ENCODE results near the gene DEGS1.

DEGS1 gene

DNA sequence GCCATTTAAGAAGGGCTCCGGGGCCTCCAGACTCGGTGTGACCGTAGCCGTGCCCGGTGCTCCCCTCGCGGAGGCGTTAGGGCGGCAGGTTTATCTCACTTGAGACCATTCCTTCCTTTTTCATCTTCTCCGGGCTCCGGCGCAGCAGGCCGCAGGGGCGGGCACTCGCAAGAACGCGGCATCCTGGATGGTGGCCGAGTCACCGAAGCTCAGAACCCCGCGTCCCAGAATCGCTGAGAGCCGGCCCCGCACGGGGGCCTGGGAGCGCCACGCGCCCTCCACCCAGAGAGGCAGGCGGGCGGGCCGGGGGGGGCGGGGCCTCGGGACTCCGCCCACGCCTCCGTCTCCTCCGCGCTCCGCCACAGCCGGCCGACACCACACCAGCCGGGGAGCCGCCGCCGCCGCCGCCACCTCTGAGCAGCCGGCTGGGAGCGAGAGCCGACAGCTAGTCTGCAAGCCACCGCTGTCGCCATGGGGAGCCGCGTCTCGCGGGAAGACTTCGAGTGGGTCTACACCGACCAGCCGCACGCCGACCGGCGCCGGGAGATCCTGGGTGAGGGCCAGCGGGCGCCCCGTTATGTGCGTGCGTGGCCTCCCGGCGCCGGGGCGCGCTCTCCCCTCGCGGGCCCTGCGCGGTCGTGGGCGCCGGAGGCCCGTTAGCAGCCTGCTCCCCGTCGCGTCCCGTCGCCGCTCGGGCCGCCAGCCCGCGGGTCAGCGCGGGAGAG lies at the start of gene DEGS1:
TSS of gene DEGS1 (plus strand) at position 375 of the 725 bp plus-strand sequence. CDS start at position 472, 97 bp downstream.
- no peak for DNase-seq (ENCODE audit: low read depth)

DNA sequence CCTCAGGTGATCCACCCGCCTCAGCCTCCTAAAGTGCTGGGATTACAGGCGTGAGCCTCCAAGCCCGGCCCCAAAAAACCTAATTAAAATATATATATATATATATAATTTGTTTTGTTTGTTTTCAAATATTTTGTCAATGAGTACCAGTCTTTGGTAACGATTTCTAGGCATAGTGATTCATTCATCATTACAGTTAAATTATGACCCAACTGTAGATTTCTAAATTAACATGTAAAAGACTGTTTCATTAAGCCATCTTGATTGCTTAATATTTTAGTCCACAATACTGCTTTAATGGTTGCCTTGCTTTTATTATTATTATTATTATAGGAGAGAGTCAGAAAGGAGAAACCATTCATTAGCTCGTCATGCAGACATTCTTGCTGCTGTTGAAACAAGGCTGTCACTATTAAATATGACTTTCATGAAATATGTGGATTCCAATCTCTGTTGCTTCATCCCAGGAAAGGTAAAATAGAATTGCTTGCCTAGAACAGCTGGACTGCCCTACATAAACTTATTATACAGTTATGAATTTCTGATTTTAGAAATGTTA lies 49.2 kb upstream of the DEGS1 start:
- no peak for DNase-seq (ENCODE audit: low read depth)

DNA sequence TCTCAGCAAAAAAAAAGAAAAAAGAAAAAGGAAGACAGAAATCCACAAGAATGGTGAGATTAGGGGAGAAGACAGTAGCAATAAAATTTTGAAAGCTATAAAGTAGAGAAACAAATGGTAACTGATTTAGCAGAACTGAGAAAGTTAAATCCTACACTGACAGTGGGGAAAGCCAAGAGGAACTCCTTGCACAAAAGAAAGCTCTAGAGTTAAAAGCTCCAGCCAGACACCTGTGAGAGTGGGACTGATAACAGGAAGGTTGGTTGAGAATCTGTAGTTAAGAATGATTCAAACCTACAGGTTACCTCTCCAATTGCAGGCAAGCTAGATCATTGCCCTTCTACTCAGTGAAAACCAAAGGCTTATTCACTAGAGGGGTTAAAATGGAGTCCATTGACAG lies 45.5 kb upstream of the DEGS1 start:
- DNase-seq (ENCODE audit: low read depth), result no peak

DNA sequence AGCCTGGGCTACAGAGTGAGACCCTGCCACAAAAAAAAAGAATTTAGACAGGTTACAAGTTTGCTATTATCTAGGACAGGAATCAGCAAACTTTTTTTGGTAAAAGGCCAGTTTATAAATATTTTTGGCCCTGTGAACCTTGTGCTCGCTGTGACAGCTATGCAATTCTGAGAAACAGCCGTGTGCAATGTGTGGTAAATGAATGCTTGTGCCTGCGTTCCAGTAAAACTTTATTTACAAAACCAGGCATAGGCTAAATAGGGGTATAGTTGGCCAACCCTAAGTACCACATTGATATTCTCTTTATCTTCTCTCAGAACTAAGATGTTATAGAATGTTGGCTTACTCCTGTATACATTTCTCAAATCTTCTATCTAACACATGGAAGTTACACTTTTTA lies 44.8 kb upstream of the DEGS1 start:
- no peak for DNase-seq (ENCODE audit: low read depth)

DNA sequence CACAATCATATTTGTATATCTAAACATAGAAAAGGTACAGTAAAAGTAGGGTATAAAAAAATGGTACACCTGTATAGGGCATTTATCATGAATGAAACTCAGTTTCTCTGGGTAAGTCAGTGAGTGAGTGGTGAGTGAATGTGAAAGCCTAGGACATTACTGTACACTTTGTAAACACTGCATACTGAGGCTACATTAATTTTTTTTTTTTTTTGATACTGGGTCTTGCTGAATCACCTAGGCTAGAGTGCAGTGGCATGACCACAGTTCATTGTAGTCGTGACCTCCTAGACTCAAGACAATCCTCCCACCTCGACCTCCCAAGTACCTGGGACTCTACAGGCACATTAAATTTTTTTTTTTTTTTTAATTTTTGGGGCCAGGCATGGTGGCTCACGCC lies 41.3 kb upstream of the DEGS1 start:
- no peak for DNase-seq (ENCODE audit: low read depth)

DNA sequence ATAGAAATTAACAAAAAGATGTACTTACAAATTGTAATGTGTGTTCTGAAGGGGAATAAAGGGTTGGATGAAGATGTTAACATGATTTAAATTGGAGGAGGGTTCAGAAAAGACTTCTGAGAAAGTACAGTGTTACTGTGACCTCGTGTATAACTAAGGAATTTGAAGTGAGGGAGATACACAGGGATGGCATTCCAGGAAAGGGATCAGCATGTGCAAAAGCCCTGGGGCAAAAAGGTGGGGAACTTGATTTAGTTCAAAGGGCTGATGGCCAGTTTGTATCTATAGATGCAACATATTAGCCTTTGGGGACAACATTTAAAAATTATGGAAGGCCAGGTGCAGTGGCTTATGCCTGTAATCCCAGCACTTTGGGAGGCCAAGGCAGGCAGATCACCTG lies 33.3 kb upstream of the DEGS1 start:
- no peak for DNase-seq (ENCODE audit: low read depth)

DNA sequence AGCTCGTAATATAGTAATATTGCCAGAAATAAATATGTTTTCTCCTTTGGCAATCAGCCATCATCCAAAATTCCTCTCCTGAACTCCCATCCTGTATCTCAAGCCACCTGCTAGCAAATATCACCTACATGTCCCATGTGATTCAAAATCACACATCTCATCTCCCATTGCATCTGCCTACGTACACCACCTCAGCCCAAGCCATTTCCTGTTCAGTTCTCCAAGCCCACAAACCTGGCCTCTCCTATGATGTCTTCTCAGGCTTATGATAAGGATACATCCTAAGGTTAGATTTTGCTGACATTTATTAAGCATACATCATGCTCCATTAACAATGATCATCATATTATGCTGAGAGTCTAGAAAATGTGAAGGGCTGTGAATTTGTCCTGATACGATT lies 31.9 kb upstream of the DEGS1 start:
- DNase-seq (ENCODE audit: low read depth), result no peak

DNA sequence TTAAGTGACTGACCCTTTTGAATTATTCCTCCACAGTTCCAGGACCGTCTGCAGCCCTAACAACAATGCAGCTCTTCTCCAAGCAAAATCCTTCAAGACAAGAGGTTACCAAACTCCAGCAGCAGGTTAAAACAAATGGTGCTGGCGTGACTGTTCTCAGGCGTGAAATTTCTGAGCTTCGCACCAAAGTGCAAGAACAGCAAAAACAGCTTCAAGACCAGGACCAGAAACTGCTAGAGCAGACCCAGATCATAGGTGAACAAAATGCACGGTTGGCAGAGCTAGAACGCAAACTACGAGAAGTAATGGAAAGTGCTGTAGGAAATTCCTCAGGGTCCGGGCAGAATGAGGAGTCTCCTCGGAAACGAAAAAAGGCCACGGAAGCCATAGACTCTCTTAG lies 25.7 kb upstream of the DEGS1 start:
- no peak for DNase-seq (ENCODE audit: low read depth)

DNA sequence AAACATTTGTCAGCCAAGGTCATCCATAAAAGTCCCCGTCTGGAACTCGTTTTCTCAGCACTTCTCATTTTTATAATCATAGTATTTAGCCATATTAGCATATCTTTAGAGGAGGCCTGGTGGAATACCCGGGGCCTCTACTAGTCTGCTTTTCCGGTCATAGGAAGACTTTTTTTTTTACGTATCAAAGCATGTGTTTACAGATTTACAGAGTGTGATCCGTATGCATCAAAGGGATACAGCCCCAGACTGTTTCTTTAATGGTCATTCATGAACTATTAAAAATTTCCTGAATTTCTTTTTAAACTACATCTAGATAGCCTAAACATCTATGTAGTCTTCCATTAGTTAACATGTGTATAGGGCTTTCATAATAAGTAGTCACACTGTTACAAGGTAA lies 23.5 kb upstream of the DEGS1 start:
- no peak for DNase-seq (ENCODE audit: low read depth)

DNA sequence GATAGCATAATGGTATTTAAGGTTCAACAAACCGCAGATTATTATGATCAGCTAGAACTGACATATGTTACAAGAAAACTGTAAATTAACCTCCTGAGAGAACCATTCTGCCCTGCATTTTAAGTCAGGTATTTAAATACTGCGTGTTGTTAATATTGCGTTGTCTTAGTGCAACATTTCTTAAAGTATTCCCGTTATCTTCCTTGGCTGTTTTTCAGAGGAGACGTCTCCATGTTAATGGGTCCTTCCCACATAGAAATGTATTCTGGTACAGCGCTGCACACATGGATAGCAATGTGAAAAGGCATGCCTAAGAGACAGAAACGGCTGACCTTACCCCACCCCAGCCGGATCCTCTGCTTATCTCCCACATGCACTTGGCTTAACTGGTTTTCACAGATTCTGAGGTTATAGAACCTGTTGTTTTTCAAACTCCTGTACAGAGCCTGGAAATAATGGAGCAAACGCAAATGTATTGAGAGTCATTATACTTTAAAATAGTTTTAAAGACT lies 22.8 kb upstream of the DEGS1 start:
- DNase-seq (ENCODE audit: low read depth), result no peak

DNA sequence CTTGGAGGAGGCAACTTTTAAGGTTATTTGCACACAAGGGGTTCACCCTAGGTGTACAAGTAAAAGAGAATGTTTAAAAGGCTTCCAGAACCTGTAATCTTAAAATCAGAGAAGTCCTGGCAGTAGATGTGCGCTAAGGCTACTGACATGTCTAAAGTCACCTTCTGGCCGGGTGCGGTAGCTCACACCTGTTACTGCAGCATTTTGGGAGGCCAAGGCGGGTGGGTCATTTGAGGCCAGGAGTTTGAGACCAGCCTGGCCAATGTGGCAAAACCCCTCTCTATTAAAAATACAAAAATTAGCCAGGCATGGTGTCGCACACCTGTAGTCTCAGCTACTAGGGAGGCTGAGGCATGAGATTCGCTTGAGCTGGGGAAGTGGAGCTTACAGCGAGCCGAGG lies 20.3 kb upstream of the DEGS1 start:
- no peak for DNase-seq (ENCODE audit: low read depth)

DNA sequence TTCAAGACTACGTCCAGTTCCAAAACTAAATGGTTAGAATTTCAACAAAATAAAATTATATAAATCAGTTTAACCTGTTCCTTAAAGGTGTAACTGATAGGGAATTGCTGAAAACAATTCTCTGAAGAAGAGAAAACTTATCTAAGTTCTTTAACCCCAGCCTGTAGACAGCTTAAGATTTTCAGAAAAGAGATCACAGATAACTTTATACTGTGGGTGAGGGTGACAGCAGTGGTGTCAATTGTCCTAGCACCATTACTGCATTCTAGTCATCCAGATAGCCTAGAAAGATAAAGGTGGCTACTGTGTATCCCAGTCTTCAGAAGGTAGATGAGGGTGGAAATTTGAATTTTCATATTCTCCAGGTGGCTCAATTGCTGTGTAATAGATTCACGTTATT lies 19.7 kb upstream of the DEGS1 start:
- DNase-seq (ENCODE audit: low read depth), result no peak

DNA sequence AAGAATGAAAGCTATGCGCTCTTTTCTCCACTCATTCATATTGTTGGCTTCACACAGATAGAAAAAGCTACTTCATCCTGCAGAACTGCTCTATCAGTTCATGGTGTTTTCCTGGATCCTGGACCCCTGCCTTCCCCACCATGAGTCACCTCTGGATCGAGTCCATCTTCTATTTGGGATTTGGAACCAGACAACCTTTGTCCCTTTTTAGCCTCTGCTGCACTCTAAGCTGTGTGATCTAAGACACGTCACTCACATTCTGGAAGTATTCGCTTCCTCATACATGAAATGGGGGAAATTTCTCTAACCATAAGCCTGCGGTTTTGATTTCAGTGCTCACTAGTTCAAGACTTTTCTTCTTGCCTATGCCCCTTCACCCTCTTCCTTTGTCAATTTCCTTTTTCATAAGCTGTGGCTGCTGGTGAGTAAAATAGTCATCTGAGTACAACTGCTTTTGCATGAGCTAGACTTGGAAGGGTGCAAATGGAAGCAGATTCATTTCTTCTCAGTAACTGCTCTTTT lies 14.1 kb upstream of the DEGS1 start:
- peak; percentile 72 for DNase-seq (ENCODE audit: low read depth)

DNA sequence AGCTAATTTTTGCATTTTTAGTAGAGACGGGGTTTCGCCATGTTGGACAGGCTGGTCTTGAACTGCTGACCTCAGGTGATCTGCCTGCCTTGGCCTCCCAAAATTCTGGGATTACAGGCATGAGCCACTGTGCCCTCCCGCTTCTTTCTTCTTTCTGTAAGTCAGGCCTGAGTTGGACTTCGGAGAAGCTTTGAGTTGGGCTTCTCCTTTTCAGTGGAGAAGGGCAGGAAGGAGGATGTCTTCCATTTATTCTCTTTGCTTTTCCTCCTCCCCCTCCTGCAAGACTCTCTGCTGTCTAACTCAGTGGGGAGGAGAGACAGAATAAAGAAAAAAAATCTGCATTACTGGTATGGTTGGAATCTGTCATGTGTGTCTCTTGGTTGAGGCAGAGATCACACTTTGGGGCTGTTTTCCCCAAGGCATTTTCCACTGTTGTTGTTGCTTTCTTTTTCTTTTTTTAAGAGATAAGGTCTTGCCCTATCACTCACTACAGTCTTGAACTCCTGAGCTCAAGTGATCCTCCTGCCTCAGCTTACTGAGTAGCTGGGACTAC lies 13.2 kb upstream of the DEGS1 start:
- no peak for DNase-seq (ENCODE audit: low read depth)

DNA sequence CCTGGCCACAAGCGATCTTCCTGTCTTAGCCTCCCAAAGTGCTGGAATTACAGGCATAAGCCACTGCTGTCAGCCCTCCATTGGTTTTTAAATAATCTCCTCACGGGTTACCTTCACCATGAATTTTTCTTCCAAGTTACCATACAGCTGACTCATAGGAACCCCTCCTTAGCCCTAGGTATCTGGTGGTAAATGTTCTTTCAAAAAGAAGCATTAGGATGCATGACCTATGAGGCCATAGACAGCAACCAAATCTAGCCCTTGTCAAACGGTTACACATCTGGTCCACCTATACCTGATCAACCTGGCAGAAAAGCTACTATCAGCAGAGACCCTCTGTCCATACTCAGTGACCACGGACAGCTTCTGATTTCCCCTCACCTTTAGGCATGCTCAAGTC lies 12.7 kb upstream of the DEGS1 start:
- DNase-seq (ENCODE audit: low read depth), result no peak

DNA sequence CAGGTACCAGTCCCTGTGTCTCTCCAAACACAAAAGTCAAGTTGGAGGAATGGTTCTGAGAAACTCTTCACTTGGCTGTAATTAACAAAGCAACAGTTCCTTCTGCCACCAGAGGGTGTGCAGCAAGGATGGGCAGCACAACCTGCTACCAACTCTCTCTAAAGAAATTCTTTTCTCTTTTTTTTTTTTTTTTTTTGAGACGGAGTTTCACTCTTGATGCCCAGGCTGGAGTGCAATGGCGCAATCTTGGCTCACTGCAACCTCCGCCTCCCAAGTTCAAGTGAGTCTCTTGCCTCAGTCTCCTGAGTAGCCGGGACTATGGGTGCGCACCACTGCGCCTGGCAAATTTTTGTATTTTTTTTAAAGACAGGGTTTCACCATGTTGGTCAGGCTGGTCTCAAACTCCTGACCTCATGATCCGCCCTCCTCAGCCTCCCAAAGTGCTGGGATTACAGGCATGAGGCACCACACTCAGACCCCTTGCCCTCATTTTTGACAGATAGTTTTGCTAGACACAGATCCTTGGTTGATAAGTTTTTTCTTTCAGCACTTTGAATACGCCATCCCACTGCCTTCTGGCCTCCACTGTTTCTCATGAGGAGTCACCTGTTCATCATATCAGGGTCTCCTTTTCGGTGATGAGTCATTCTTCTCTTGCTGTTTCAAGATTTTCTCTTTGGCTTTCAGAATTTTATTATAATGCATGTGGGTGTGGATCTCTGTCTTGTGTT lies 12.1 kb upstream of the DEGS1 start:
- DNase-seq (ENCODE audit: low read depth), result no peak

DNA sequence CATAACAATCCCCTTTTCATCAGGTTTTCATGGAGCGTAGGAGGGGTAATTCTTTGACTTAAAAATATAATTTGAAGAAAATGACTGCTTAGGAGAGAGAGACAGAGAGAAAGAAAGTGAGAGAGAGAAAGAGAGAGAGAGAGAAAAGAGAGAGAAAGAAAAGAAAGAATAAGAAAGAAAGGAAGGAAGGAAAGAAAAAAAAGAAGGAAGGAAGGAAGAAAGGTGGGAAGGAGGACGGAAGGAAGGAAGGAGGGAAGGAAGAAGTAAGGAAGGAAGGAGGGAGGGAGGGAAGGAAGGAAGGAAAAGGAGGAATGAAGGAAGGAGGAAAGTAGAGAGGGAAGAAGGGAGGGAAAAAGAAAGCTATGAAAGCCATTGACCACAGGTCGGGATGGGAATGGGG lies 10.8 kb upstream of the DEGS1 start:
- DNase-seq (ENCODE audit: low read depth), result no peak

DNA sequence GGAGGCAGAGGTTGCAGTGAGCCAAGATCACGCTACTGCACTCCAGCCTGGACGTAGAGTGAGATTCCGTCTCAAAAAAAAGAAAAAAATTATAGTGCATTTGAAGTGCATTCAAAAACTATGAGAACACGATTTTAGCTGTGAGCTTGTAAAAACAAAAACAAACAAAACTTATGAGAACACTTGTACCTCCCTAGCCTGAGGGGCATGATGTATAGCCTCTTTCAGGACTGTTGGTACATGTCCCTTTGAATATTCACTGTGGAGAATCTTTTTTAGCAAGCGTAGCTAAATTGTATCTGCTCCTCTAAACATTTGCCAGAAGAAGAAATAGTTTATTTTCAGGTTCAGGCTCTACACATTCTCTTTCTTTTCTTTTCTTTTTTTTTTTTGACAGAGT lies 9.5 kb upstream of the DEGS1 start:
- no peak for DNase-seq (ENCODE audit: low read depth)

DNA sequence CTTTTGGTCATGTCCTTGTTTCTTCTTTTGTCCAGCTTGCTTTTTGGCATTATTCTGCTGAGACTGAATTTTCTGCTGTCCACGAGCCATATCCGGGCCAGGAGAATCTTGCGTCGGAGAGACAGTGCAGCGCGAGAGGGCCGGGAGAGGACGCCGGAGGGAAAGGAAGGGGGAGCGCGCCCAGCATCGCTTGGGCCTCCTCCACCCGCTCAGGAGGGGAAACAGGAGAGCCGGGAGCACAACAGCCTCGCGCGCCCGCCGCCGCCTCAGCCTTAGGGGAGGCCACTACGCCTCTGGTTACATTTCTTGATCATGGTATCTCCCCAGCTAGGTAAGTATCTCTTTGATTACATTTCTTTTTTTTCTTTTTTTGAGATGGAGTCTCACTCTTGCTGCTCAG lies 7.4 kb upstream of the DEGS1 start:
- no peak for DNase-seq (ENCODE audit: low read depth)

DNA sequence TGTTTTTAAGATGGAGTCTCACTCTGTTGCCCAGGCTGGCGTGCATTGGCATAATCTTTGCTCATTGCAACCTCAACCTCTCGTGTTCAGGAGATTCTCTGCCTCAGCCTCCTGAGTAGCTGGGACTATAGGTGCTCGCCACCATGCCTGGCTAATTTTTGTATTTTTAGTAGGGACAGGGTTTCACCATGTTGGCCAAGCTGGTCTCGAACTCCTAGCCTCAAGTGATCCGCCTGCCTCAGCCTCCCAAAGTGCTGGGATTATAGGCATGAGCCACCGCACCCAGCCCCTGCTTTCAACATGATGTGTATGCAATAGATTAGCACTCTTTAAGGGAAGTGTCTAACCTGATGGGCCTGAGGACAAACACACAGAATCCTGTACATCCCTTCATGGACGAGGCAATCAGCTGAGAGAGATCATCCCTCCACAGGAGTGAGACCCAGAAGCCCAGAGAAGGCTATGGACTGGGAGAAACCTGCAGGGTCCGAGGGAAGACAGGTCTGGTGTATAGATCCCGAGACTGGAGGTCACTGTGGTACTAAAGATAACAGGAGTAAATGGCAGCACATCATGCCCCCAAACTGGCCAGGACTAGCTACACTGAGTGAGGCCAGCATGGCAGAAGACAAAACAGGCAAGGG lies 5.6 kb upstream of the DEGS1 start:
- DNase-seq (ENCODE audit: low read depth), result no peak

DNA sequence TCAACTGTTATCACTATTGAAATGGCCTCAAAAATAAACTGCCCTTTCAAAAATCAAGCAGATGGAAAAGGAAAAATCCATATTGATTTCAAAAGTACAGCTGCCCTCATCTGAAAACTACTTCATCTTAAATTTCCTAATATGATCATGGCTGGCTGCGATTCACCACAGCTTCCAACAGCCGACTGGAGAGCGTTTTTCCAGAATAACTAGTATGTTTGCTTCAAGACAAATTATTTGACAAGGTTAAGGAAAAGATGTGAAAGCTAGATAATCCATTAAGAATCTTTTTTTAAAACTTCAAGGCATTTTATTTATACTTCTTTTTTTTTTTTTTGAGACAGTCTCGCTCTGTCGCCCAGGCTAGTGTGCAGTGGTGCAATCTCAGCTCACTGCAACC lies 4.1 kb upstream of the DEGS1 start:
- no peak for DNase-seq (ENCODE audit: low read depth)

DNA sequence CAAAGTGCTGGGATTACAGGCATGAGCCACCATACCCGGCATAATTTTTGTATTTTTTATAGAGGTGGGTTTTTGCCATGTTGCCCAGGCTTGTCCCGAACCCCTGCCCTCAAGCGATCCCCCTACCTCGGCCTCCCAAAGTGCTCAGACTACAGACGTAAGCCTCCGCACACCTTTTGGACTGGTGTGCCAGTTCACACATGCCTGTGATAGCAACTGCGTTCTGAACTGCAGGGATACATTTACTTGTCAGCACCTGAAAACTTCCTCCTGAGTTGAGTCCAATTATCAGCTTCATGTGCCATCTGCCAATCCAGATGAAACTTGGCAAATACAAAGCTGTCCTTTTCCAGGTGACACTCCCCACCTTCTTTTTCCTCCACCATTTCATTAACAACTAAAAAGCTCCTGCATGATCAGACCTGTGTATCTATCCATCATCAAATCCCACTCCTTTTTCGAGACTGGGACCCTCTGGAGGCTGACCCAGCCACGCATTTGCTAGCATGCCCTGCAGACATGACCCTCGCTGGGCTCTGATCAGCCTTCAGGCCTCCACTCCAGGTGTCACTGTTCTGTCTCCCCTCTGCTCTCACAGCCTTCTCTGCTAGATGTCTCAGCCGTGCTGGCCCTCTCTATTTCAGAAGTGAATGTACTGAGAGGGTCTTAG lies 2.1 kb upstream of the DEGS1 start:
- no peak for DNase-seq (ENCODE audit: low read depth)
